HG03064 (cell line): ENCODE data around the gene TNFAIP8.
A peak's percentile ranks its signal among the peaks of the same experiment; 100 is the strongest.
"Not testable (repeated sequence)": the region's sequence is repeated elsewhere in the genome, so short reads cannot be mapped to it uniquely, and the experiment has no call there.

Source experiments
- ATAC-seq: cut with Tn5 transposase; IDR thresholded peaks from one replicate; pipeline ENCODE4 v1.9.1; 2021; ENCODE audit warnings: low read depth; ENCODE audit not compliant: unreplicated experiment

TNFAIP8 gene

DNA sequence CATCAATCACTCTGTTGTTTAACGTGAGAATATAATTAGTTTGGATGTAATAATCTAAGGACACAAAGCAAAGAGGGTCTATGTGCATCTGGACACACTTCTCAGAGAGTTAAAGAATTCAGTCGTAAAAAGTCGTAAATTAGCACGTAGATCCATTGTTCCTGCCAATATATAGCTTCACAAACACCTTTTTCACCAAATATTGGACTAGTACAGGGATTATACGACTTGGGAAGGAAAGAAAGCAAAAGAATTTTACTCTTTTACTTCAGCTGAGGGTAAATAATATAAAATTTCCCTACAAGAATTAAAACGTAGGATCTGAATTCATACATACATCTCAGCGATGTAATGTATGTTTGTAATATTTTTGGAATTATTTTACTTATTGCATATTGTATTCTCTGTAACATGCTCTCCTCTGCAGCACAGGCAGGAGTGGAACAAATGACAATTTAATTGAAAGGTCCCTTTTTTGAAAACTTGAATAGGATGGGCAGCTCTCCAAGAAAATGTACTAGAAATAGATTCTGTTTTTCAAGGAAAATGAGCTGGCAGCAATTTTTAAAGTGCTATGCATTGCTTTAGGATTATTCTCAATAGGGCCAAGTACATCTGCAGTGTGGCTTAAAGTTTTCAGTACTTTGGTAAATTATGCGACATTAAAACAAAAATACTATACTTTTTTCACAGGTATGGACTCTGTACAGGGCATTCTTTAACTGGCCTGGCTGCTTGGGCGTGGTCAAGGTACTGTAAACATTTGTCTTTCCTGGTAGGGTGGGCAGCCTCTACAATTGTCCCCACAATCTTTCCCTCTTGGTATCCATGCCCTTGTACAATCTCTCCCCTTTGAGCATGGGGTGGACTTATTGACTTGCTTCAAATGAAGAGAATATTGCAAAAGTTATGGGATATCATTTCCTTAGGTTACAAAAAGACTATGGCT, 56.7 kb downstream of the TNFAIP8 start:
- ATAC-seq, result no peak

DNA sequence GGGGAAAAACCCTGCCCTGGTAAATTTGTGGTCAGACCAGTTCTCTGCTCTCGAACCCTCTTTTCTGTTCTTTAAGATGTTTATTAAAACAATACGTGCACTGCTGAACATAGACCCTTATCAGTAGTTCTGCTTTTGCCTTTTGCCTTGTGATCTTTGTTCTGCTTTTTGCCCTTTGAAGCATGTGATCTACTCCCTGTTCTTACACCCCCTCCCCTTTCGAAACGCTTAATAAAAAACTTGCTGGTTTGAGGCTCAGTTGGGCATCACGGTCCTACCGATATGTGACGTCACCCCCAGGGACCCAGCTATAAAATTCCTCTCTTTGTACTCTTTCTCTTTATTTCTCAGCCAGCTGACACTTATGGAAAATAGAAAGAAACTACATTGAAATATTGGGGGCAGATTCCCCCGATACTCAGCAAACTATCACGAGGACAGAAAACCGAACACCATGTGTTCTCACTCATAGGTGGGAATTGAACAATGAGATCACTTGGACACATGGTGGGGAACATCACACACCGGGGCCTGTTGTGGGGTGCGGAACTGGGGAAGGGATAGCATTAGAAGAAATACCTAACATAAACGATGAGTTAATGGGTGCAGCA, 58.4 kb downstream of the TNFAIP8 start:
- not testable (repeated sequence) for ATAC-seq

DNA sequence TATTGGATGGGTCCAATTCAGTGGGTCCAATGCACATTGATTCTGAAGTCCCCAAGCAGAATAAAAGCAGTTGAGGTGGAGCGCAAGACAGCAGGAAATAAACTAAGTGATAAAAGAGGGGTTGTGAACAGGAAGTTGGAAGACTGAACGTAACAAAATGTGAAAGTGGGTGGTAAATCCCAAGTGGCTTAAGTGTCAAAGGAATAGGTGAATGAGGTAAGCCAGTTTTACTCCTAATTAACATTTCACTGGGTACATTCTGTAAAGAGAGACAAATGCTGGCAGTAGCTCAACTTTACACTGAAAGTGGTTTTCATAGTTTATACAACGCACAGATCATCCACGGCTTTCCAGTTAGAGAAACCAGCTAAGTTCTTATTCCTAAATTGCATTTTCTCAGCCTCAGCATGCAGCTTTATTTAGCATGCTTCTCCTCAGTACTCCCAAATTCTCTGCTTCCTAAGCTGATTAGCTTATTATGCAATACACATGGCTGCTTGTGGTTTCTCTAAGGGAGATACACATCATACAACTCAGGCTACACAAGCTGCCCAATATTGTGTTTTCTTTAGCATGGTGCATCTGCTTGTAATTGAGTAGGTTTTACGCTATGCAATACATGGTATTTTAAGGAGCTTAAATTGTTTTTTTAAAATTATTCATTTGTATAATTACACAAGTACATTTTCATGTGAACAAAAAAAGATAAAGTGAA, 62.2 kb downstream of the TNFAIP8 start:
- no peak for ATAC-seq

DNA sequence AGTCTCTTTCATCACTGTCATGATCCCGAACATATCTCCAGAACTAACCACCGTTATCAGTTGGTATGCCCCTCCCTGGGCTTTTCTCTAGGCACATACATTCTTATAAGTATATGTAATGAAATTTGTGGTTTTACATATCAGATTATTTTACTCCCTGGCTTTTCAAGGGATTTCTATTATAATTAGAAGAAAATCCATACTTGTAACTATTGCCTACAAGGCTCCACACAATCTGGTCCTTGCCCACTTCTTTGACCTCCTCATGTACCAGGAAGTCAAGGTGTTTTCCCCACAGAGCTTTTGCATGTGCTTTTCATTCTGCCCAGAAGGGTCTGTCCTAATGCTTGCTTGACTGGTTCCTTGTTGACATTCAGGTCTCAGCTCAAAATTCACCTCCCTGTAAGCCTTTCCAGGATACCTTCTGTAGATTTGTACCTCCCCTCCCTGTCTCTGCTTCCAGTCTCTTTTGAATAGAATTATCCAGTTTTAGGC, 62.8 kb downstream of the TNFAIP8 start:
- peak; percentile 63 for ATAC-seq

DNA sequence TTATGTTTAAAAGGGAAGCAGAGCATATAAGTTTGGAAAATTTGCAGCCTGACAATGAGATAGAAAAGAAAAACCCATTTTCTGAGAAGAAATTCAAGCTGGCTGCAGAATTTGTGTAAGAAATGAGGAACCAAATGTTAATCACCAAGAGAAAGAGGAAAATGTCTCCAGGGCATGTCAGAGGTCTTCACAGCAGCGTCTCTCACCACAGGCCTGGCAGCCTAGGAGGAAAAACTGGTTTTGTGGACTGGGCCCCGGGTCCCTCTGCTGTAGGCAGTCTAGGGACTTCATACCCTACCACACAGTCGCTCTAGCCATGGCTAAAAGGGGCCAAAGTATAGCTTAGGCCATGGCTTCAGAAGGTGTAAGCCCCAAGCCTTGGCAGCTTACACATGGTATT, 64.3 kb downstream of the TNFAIP8 start:
- ATAC-seq, result no peak

DNA sequence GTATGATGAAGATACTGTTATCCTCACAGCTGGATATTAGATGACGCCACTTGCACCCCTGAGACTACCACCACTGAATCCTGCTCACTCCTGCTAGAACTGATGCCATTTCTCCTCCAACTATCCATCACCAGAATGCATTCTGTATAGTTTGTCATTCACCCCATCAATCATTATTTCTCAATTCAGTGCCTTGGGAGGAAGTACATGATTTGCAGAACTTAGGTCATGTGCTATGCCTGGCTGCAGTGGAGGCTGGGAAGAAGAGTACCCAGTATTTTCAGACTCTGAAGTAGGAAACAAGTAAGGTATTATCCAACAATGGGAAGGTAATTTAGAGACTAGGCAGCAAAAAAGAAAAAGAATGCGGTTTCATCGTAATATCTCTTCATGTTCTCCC, 70.2 kb downstream of the TNFAIP8 start:
- ATAC-seq, result no peak

DNA sequence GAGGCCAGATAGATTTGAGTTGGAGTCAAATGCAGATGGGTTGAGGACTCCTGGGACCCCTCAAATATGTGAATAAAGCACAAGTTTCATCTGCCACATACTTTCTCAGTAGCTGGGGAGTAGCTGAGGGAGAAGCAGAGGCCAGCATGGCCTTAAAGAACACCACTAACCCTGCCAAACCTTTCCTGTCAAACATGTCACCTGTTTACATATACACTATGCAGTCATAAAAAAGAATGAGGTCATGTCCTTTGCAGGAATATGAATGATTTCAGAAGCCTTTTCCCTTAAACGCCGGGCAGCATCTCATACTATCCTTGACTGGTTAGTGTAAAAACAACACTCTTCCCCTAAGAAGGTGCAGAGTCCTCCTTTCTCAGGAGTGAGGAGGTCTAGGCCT, 71.2 kb downstream of the TNFAIP8 start:
- ATAC-seq, result no peak

DNA sequence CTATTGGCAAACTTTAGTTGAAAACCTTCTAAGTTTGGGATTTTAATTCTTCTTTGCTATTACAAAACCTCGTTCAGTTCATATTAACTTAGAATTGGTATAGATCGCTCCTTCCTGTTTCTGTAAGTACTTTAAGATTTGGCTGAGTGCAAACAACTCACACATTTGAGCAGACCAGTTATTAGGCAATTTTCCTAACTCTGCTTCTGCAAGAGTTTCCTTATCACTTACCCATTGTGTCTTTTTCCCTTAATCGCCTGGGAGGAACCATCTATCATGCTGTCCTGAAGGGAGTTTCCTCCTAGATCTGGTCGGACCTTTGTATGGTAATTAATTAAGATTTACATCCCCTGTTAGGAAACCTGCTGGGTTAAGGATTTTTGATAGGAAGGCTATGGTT, 71.8 kb downstream of the TNFAIP8 start:
- not testable (repeated sequence) for ATAC-seq

DNA sequence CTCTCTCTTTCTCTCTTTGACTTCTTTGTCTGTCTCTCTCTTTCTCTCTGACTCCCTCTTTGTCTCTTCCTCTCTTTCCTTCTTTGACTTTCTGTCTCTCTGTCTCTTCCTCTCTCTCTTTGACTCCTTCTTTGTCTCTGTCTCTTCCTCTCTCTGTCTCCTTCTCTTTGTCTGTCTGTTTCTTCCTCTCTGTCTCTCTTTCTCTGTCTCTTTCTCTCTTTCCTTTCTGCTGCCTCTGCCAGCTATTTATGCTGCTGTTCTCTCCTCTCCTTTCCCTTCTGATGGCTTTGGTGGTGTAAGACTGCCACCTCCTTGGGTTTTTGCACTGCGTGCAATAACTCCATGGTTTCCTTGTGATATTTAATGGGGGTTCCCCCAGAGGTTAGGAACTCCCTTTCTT, 72.3 kb downstream of the TNFAIP8 start:
- not testable (repeated sequence) for ATAC-seq

DNA sequence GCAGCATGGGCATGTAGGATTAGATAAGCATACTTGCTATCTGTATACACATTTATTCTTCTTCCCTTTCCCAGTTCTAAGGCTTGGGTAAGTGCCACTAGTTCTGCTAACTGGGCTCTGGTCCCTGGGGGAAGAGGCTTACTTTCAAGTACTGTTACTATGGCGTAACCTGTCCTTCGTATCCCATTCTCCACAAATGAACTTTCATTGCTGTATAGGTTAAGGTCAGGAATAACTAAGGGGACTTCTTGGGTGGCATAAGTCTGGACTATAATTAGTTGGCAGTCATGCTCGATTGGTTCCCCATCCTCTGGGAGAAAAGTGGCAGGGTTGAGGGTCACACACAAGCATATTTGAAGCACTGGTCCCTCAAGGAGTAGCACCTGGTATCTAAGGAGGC, 72.8 kb downstream of the TNFAIP8 start:
- ATAC-seq, result not testable (repeated sequence)

DNA sequence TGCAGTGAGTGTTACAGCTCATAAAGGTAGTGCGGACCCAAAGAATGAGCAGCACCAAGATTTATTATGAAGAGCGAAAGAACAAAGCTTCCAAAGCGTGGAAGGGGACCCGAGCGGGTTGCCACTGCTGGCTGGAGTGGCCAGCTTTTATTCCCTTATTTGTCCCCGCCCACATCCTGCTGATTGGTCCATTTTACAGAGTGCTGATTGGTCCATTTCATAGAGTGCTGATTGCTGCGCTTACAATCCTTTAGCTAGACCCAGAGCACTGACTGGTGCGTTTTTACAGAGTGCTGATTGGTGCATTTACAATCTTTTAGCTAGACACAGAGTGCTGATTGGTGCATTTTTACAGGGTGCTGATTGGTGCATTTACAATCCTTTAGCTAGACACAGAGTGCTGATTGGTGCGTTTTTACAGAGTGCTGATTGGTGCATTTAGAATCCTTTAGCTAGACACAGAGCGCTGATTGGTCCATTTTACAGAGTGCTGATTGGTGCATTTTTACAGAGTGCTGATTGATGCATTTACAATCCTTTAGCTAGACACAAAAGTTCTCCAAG, 76.9 kb downstream of the TNFAIP8 start:
- not testable (repeated sequence) for ATAC-seq

DNA sequence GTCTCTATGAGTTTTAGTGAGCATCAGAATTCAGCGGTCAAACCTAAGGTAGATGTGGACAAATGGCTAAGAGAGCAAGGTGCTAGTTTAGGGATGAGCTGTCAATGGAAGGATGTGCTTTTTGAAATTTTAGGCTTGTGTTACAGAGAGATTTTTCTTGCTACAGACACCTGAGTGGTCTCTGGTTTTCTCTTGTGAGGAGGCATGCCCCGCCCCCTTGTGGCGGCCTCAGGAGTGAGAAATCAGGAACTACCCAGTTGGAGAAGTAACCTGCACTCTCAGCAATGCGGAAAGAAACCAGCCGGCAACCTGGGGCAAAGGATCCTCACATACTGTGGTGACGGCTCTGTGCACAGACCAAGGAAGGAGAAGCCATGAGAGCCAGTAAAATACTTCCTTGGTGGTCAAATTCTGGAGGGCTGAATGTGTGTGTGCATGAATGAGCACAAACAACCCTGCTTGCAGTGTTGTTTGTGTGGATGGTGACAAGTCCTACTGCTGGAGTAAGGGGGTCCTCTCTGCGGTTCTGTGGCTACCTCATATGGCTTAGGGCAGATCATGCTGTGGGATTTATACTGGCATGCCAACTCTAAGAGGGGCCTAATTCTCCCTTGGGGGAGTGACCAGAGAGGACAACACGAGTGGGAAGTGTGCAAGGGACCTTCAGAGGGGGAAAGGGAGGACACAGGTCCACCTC, 79.8 kb downstream of the TNFAIP8 start:
- peak; percentile 87 for ATAC-seq

DNA sequence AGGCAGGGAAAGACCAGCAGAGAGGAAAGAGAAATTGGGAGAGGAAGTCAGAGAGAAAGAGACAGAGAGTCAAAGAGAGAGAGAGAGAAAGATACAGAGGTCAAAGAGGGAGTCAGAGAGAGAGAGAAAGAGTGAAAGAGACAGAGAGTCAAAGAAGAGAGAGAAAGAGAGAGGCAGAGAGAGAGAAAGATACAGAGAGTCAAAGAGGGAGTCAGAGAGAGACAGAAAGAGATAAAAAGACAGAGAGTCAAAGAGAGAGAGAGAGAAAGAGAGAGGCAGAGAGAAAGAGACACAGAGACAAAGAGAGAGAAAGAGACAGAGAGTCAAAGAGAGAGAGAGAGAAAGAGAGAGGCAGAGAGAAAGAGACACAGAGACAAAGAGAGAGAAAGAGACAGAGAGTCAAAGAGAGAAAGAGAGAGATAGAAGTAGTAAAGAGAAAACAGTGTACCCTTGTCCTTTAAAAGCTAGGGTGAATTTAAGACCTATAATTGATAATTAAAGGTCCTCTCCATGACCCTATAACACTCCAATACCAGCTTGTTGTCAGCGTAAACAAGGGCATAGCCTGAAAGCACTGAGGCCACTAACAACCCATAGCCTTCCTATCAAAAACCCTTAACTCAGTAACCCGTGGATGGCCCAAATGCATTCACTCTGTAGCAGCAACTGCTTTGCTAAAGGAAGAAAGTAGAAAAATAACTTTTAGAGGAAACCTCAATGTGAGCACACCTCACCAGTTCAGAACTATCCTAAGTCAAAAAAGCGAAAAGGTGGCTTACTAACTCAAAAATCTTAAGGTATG, 82.2 kb downstream of the TNFAIP8 start:
- ATAC-seq, result not testable (repeated sequence)

DNA sequence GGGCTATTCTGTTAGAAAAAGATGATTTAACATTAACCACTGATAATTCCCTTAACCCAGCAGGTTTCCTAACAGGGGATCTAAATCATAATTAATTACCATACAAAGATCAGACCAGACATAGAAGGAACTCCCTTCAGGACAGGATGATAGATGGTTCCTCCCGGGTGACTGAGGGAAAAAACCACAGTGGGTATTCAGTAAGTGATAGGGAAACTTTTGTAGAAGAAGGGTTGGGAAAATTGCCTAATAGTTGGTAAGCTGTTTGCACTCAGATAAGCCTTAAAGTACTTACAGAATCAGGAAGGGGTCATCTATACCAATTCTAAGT, 82.7 kb downstream of the TNFAIP8 start:
- not testable (repeated sequence) for ATAC-seq

DNA sequence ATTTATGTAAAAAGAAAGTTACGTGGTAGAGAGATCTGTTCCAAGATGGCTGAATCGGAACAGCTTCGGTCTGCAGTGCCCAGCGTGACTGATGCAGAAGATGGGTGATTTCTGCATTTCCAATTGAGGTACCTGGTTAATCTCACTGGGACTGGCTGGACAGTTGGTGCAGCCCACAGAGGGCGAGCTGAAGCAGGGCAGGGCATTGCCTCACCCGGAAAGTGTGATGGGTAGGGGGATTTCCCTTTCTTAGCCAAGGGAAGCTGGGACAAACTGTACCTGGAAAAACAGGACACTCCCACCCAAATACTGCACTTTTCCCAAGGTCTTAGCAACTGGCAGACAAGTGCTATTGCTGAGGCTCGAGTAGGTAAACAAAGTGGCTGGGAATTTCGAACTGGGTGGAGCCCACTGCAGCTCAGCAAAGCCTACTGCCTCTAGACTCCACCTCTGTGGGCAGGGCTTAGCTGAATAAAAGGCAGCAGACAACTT, 83.4 kb downstream of the TNFAIP8 start:
- ATAC-seq, result no peak

DNA sequence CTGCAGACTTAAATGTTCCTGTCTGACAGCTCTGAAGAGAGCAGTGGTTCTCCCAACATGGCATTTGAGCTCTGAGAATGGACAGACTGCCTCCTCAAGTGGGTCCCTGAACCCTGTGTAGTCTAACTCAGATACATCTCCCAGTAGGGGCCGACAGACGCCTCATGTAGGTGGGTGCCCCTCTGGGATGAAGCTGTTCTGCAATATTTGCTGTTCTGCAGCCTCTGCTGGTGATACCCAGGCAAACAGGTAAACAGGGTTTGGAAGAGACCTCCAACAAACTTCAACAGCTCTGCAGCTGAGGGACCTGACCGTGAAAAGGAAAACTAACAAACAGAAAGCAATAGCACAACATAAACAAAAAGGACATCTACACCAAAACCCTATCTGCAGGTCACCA, 83.8 kb downstream of the TNFAIP8 start:
- ATAC-seq, result not testable (repeated sequence)

DNA sequence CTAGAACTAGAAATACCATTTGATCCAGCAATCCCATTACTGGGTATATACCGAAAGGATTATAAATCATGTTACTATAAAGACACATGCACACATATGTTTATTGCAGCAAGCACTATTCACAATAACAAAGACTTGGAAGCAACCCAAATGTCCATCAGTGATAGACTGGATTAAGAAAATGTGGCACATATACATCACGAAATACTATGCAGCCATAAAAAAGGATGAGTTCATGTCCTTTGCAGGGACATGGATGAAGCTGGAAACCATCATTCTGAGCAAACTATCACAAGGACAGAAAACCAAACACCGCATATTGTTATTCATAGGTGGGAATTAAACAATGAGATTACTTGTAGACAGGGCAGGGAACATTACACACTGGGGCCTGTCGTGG, 88.8 kb downstream of the TNFAIP8 start:
- ATAC-seq, result not testable (repeated sequence)

DNA sequence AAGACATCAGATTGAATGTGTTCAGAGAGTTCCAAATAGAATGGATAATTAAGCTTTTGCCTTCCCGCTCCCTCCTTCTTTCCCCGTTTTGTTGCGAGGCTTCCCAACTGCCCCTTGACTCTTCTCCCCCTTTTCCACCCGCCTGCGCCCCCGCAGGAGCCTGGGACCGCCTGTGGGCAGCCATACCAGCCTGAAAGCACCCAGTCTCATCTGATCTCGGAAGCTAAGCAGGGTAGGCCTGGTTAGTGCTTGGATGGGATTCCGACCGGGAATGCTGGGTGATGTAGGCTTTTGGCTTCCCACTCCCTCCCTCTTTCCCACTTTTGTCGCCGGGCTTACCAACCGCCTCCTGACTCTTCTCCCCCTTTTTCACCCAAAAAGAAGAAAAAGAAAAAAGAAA, 89.7 kb downstream of the TNFAIP8 start:
- ATAC-seq, result no peak
